OCI-LY1 (cell line): ENCODE measurements around the gene FRAS1.

Experiments used
- H2AFZ ChIP-seq: fragments of 200-600 bp; sonication (generic), shearing (Covaris generic); 2 replicates; pipeline ENCODE4 v1.6.0; 2014; ENCODE audit warnings: antibody characterized with exemption, mild to moderate bottlenecking, low read length
- H3F3A ChIP-seq: fragments of 200-600 bp; sonication (generic), shearing (Covaris generic); 2 replicates; pipeline ENCODE4 v1.6.0; 2014; ENCODE audit warnings: mild to moderate bottlenecking, antibody characterized with exemption, low read length, moderate library complexity; ENCODE audit not compliant: insufficient read depth
- H3K27ac ChIP-seq: fragments of 200-600 bp; sonication (generic); 2 replicates; pipeline ENCODE4 v1.5.1; 2014; ENCODE audit warnings: low read length, mixed run types, mild to moderate bottlenecking, low read depth; ENCODE audit not compliant: poor library complexity, severe bottlenecking
- H3K27me3 ChIP-seq: fragments of 200-600 bp; sonication (generic); 2 replicates; pipeline ENCODE4 v1.6.0; 2014; ENCODE audit warnings: antibody characterized with exemption, mild to moderate bottlenecking, low read length, moderate library complexity; ENCODE audit not compliant: insufficient read depth
- H3K36me3 ChIP-seq: fragments of 200-600 bp; sonication (generic); 2 replicates; pipeline ENCODE4 v1.6.1; 2014; ENCODE audit warnings: mild to moderate bottlenecking, antibody characterized with exemption, low read length, moderate library complexity, mixed read lengths; ENCODE audit not compliant: insufficient read depth
- H3K4me1 ChIP-seq: fragments of 200-600 bp; sonication (generic); 2 replicates; pipeline ENCODE4 v1.5.1; 2014; ENCODE audit warnings: mild to moderate bottlenecking, low read length, moderate library complexity; ENCODE audit not compliant: insufficient read depth, severe bottlenecking
- H3K4me2 ChIP-seq: fragments of 200-600 bp; sonication (generic), shearing (Covaris generic); 2 replicates; pipeline ENCODE4 v1.6.1; 2014; ENCODE audit warnings: low read length
- H3K4me3 ChIP-seq: fragments of 200-600 bp; sonication (generic); 2 replicates; pipeline ENCODE4 v1.5.1; 2014; ENCODE audit warnings: low read length, low read depth, mild to moderate bottlenecking, mixed read lengths; ENCODE audit not compliant: poor library complexity, severe bottlenecking
- H3K79me2 ChIP-seq: fragments of 200-600 bp; shearing (Covaris generic); 2 replicates; pipeline ENCODE4 v1.6.1; 2016; ENCODE audit warnings: mixed run types, low read length, mixed read lengths; ENCODE audit not compliant: insufficient read depth
- H3K9ac ChIP-seq: fragments of 200-600 bp; sonication (generic), shearing (Covaris generic); 2 replicates; pipeline ENCODE4 v1.6.1; 2014; ENCODE audit warnings: mild to moderate bottlenecking, low read length, mixed read lengths
- H3K9me2 ChIP-seq: fragments of 200-600 bp; sonication (generic), shearing (Covaris generic); 2 replicates; pipeline ENCODE4 v1.6.1; 2014; ENCODE audit warnings: low read depth, mild to moderate bottlenecking, low read length, mixed read lengths
- H3K9me3 ChIP-seq: fragments of 200-600 bp; shearing (Covaris generic); 2 replicates; pipeline ENCODE4 v1.6.1; 2014; ENCODE audit warnings: low read length, mixed read lengths
- H4K20me1 ChIP-seq: fragments of 200-600 bp; sonication (generic), shearing (Covaris generic); 2 replicates; pipeline ENCODE4 v1.6.0; 2016; ENCODE audit warnings: mild to moderate bottlenecking, low read length; ENCODE audit not compliant: insufficient read depth
- CTCF ChIP-seq: fragments of 200-600 bp; sonication (generic), shearing (Covaris generic); IDR thresholded peaks from 2 replicates; pipeline ENCODE4 v1.5.1; 2017; ENCODE audit warnings: mild to moderate bottlenecking, antibody characterized with exemption, low read length, moderate library complexity, mixed read lengths
- EZH2 ChIP-seq: fragments of 200-600 bp; sonication (generic), shearing (Covaris generic); IDR thresholded peaks from 2 replicates; pipeline ENCODE4 v1.8.0; 2017; ENCODE audit warnings: borderline replicate concordance, mixed run types, mild to moderate bottlenecking, antibody characterized with exemption, low read length, moderate library complexity, mixed read lengths

FRAS1 gene

GRCh38 chr4:78565971-78566372, 508.8 kb downstream of the FRAS1 start:
- no peaks in the 10 kb centered on the region for H3K9me3 ChIP-seq
- no peaks in the 10 kb centered on the region for H3K9me2 ChIP-seq
- no peak overlapping the region for H3K27ac ChIP-seq
- no peak overlapping the region for H3K9ac ChIP-seq
- H3K4me3 ChIP-seq = no peak overlapping the region
- H3K27me3 ChIP-seq = no peaks in the 10 kb centered on the region
- no peak overlapping the region for H2AFZ ChIP-seq
- H3F3A ChIP-seq = no peaks in the 10 kb centered on the region
- no peak overlapping the region for H3K4me2 ChIP-seq
- H4K20me1 ChIP-seq = no peaks in the 10 kb centered on the region
- no peaks in the 10 kb centered on the region for H3K36me3 ChIP-seq
- H3K79me2 ChIP-seq = no peaks in the 10 kb centered on the region
- no peaks in the 10 kb centered on the region for H3K4me1 ChIP-seq
- TF ChIP-seq EZH2 (no peak), CTCF (no peak)

GRCh38 chr4:78566834-78567499, 509.8 kb downstream of the FRAS1 start:
- no peaks in the 10 kb centered on the region for H3K27me3 ChIP-seq
- H3F3A ChIP-seq = no peaks in the 10 kb centered on the region
- no peaks in the 10 kb centered on the region for H3K4me1 ChIP-seq
- no peak for TF ChIP-seq CTCF
- no peaks in the 10 kb centered on the region for H3K9me2 ChIP-seq
- no peaks in the 10 kb centered on the region for H3K36me3 ChIP-seq
- H3K4me2 ChIP-seq = no peak overlapping the region
- no peak overlapping the region for H3K27ac ChIP-seq
- no peaks in the 10 kb centered on the region for H3K79me2 ChIP-seq
- H3K4me3 ChIP-seq = no peak overlapping the region
- H3K9ac ChIP-seq = no peak overlapping the region
- H4K20me1 ChIP-seq = no peaks in the 10 kb centered on the region
- no peak overlapping the region for H2AFZ ChIP-seq
- no peaks in the 10 kb centered on the region for H3K9me3 ChIP-seq

- H3K27ac ChIP-seq = no peak overlapping the region
- H3K27me3 ChIP-seq = no peaks in the 10 kb centered on the region
- no peaks in the 10 kb centered on the region for H3K79me2 ChIP-seq
- no peaks in the 10 kb centered on the region for H4K20me1 ChIP-seq
- H3K9ac ChIP-seq = no peak overlapping the region
- H2AFZ ChIP-seq = no peak overlapping the region
- no peaks in the 10 kb centered on the region for H3K36me3 ChIP-seq
- TF ChIP-seq CTCF = no peak
- TF ChIP-seq EZH2 = no peak
- no peak overlapping the region for H3K4me2 ChIP-seq
- no peak overlapping the region for H3K4me3 ChIP-seq
- H3F3A ChIP-seq = no peaks in the 10 kb centered on the region
- H3K9me2 ChIP-seq = no peaks in the 10 kb centered on the region
- no peaks in the 10 kb centered on the region for H3K9me3 ChIP-seq
- no peaks in the 10 kb centered on the region for H3K4me1 ChIP-seq
Measured at GRCh38 chr4:78567500-78568060, 510.5 kb downstream of the FRAS1 start.
